ENCODE results near the gene HNRNPUL1. TPM values are rescaled to one million over a fixed set of nuclear protein-coding genes. Genes with fewer than 3 reads are reported as not detected.

HNRNPUL1 gene
- total and polyA plus RNA-seq, 9 of the 15 experiments (the other 6 are each of a cell fraction or from before 2014, with no cell fraction given), result 7.3 to 211 (median 85.0) TPM

- ChIA-PET POLR2A (interaction anchor here (0.6 to 1.6 kb wide), 6 partner anchors 17 to 463 kb away, joined by 3 to 8 read pairs (median 3); no protein-coding TSS in a partner anchor), CTCF (ENCODE audit: low intra/inter-chr PET ratio) (no interaction called here)
- ATAC-seq (no peak), DNase-seq (ENCODE audit: extremely low read depth in 1 of 4, low spot score in 3 of 4) (peak; percentile 20 to 44 (median 23)), FAIRE-seq (peak; percentile 26)
- in situ Hi-C loops (cut with MboI) (no loop called here), intact Hi-C loops (cut with micrococcal nuclease) (loop anchor here (2.0 kb wide), 1 partner anchor 173 kb away; the partner anchor contains the start of gene DMAC2)
- Histone ChIP-seq H3K9ac (ENCODE audit: insufficient read depth in 1 of 2, low read depth in 2 of 2, low read length in 2 of 2) (peak overlapping the region; percentile 99 to 100), H3K79me2 (ENCODE audit: control insufficient read depth, insufficient read depth, low read length) (peaks cover 61% of the 10 kb centered on the region), H3K9me3 (replicated peaks; ENCODE audit: control insufficient read depth, insufficient read depth, low read depth, low read length) (no peaks in the 10 kb centered on the region), H3K4me1 (replicated peaks in 1 of 2; ENCODE audit: control insufficient read depth in 2 of 2, insufficient read depth in 2 of 2, low read length in 2 of 2) (peaks cover 11 to 31% of the 10 kb centered on the region in 2 experiments; a peak in 4 of 5 replicates), H3K4me3 (peak overlapping the region; percentile 94), H3K9me1 (ENCODE audit: control insufficient read depth, insufficient read depth, low read length) (no peaks in the 10 kb centered on the region), H3K4me2 (ENCODE audit: insufficient read depth, low read length) (peak overlapping the region; percentile 91), H3K36me3 (ENCODE audit: control insufficient read depth, insufficient read depth, low read length) (peaks cover 42% of the 10 kb centered on the region), H2AFZ (ENCODE audit: low read depth, low read length) (0 out of 2 replicates have a peak overlapping the region, but pooled peaks have one; percentile 9), H3K27ac (ENCODE audit: extremely low read depth, low read depth, low read length) (peak overlapping the region; percentile 99), H4K20me1 (replicated peaks; ENCODE audit: control insufficient read depth, insufficient read depth, low read length) (no peaks in the 10 kb centered on the region; the same call in 1 of the 2 replicates), H3K27me3 (ENCODE audit: control insufficient read depth in 2 of 2, insufficient read depth in 2 of 2, low read length in 2 of 2) (peaks cover 0 to 4% of the 10 kb centered on the region in 2 experiments; a peak in 1 of 5 replicates)
- no TSS peak for BruUV-seq (replicated peaks)
- 2% methylated on average over 16 of the region's 17 CpGs for WGBS (ENCODE audit: insufficient coverage, low coverage, missing lambda C conversion rate)
- TF ChIP-seq BDP1 (IDR thresholded peaks at IDR 0.05; ENCODE audit: insufficient read depth, insufficient read length), result no peak
- TF ChIP-seq MYBL2 (IDR thresholded peaks at IDR 0.05; ENCODE audit: low read depth), result no peak
- no peak for TF ChIP-seq MYBL2 (CRISPR knock-in tag; IDR thresholded peaks at IDR 0.05; ENCODE audit: borderline replicate concordance)
- no peak for TF ChIP-seq ZBTB7A (IDR thresholded peaks at IDR 0.05; ENCODE audit: borderline replicate concordance, control insufficient read depth, low read depth, low read length)
- TF ChIP-seq PRMT5 (CRISPR knock-in tag; IDR thresholded peaks at IDR 0.05), result no peak
- peak in 1 of 2 experiments; percentile 46; a peak in 1 of 4 replicates for TF ChIP-seq TEAD1 (CRISPR knock-in tag; IDR thresholded peaks at IDR 0.05)
- TF ChIP-seq EP300 (IDR thresholded peaks at IDR 0.05; ENCODE audit: low read length), result no peak
- TF ChIP-seq CTCF (IDR thresholded peaks at IDR 0.05 in 2 of 3, conservative IDR thresholded peaks at IDR 0.05 in 1 of 3; ENCODE audit: insufficient read depth in 2 of 3, low read depth in 1 of 3, low read length in 3 of 3), result no peak
- TF ChIP-seq, protein P1, sequence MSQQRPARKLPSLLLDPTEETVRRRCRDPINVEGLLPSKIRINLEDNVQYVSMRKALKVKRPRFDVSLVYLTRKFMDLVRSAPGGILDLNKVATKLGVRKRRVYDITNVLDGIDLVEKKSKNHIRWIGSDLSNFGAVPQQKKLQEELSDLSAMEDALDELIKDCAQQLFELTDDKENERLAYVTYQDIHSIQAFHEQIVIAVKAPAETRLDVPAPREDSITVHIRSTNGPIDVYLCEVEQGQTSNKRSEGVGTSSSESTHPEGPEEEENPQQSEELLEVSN (IDR thresholded peaks at IDR 0.05; ENCODE audit: borderline replicate concordance in 1 of 2, extremely low read depth in 1 of 2, insufficient read depth in 1 of 2, insufficient read length in 1 of 2, low read depth in 1 of 2, low read length in 1 of 2, poor library complexity in 1 of 2, severe bottlenecking in 1 of 2), result no peak
- TF ChIP-seq RBM15 (IDR thresholded peaks at IDR 0.05; ENCODE audit: insufficient read depth, low read length), result no peak
- TF ChIP-seq, protein P2, sequence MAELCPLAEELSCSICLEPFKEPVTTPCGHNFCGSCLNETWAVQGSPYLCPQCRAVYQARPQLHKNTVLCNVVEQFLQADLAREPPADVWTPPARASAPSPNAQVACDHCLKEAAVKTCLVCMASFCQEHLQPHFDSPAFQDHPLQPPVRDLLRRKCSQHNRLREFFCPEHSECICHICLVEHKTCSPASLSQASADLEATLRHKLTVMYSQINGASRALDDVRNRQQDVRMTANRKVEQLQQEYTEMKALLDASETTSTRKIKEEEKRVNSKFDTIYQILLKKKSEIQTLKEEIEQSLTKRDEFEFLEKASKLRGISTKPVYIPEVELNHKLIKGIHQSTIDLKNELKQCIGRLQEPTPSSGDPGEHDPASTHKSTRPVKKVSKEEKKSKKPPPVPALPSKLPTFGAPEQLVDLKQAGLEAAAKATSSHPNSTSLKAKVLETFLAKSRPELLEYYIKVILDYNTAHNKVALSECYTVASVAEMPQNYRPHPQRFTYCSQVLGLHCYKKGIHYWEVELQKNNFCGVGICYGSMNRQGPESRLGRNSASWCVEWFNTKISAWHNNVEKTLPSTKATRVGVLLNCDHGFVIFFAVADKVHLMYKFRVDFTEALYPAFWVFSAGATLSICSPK (IDR thresholded peaks at IDR 0.05; ENCODE audit: borderline replicate concordance), result no peak
- TF ChIP-seq ARHGAP35 (IDR thresholded peaks at IDR 0.05; ENCODE audit: partially characterized antibody), result no peak
- TF ChIP-seq FOXM1 (IDR thresholded peaks at IDR 0.05; ENCODE audit: low read depth), result no peak
- TF ChIP-seq FOXM1 (CRISPR knock-in tag; IDR thresholded peaks at IDR 0.05; ENCODE audit: low read depth), result no peak
These were observed 1.4 kb downstream of the HNRNPUL1 start for GRCh38 chr19:41265395-41266153.

All from K562 (cell line).